OCI-LY3 (cell line): ENCODE measurements around the gene CMTM4.
A peak's percentile ranks its signal among the peaks of the same experiment; 100 is the strongest.

Source experiments
- CTCF ChIP-seq: fragments of 200-600, 300-600 bp; sonication (generic); IDR thresholded peaks from 2 replicates; pipeline ENCODE4 v1.5.1; 2014; ENCODE audit warnings: antibody characterized with exemption, low read length, low read depth
- EZH2phosphoT487 ChIP-seq: fragments of 200-600 bp; shearing (Covaris generic); IDR thresholded peaks from 2 replicates; pipeline ENCODE4 v1.6.1; 2018; ENCODE audit warnings: antibody characterized with exemption, mixed run types, low read depth

- TF ChIP-seq CTCF (peak; percentile 56), EZH2phosphoT487 (no peak)
These were observed 92.0 kb downstream of the CMTM4 start, which contains the start of gene CMTM3 for GRCh38 chr16:66604376-66605176.
